Measurements from ENCODE around the gene SLC4A1AP.

Gene SLC4A1AP

DNA sequence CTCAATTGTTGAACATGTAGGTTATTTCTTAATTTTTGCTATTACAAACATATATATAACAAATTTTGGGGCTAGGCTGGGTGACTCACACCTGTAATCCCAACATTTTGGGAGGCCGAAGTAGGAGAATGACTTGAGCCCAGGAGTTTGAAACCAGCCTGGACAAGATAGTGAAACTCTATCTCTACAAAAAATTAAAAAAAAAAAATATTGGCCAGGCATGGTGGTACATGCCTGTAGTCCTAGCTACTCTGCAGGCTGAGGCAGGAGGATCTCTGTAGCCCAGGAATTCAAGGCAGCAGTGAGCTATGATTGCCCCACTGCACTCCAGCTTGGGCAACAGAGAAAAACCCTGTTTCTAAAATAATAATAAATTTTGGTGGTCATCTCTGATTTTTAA lies 23.5 kb downstream of the SLC4A1AP start:
- Mint-ChIP-seq H3K4me1 (peaks cover 25% of the 10 kb centered on the region), H3K36me3 (ENCODE audit: insufficient read depth) (peaks cover 17% of the 10 kb centered on the region), H3K4me3 (no peak overlapping the region), H3K27ac (ENCODE audit: low read depth) (no peak overlapping the region), H3K27me3 (no peaks in the 10 kb centered on the region), H3K9me3 (no peaks in the 10 kb centered on the region)
- ATAC-seq (replicated peaks; ENCODE audit: extremely low read depth, poor library complexity, severe bottlenecking) (no peak), DNase-seq (ENCODE audit: low spot score in 2 of 2) (no peak)

DNA sequence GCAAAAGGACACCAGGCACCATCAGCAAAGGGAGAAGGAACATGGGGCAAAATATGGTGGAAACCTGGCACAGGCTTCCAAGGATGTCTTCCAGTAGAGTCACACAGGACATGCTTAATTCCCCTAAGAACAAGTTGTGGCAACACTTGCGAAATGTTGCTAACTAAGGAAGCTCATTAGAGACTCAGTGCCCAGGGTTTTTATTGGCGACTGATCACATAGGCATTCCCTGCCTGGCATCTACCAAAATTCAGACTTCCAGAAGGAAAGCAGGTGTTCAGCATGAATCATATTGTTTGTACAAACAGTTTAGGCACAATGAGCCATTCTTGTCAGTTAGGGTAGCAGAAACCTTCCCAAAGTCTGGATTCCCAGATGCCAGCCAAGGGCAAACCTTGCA lies 25.7 kb downstream of the SLC4A1AP start:
- no peak overlapping the region for H3K27ac Mint-ChIP-seq (ENCODE audit: low read depth)
- H3K27me3 Mint-ChIP-seq: no peaks in the 10 kb centered on the region
- no peak for DNase-seq (ENCODE audit: low spot score in 2 of 2)
- H3K9me3 Mint-ChIP-seq: no peaks in the 10 kb centered on the region
- peaks cover 18% of the 10 kb centered on the region for H3K4me1 Mint-ChIP-seq
- peaks cover 14% of the 10 kb centered on the region for H3K36me3 Mint-ChIP-seq (ENCODE audit: insufficient read depth)
- no peak overlapping the region for H3K4me3 Mint-ChIP-seq
- no peak for ATAC-seq (replicated peaks; ENCODE audit: extremely low read depth, poor library complexity, severe bottlenecking)

GRCh38 chr2:27690052-27690451 lies 26.4 kb downstream of the SLC4A1AP start:
- Mint-ChIP-seq H3K27me3 (no peaks in the 10 kb centered on the region), H3K4me3 (no peak overlapping the region), H3K36me3 (ENCODE audit: insufficient read depth) (peaks cover 16% of the 10 kb centered on the region), H3K4me1 (peaks cover 12% of the 10 kb centered on the region), H3K9me3 (no peaks in the 10 kb centered on the region), H3K27ac (ENCODE audit: low read depth) (no peak overlapping the region)
- ATAC-seq (replicated peaks; ENCODE audit: extremely low read depth, poor library complexity, severe bottlenecking): no peak
- no peak for DNase-seq (ENCODE audit: low spot score in 2 of 2)

- DNase-seq (ENCODE audit: low spot score in 2 of 2): no peak
- peaks cover 21% of the 10 kb centered on the region for H3K36me3 Mint-ChIP-seq (ENCODE audit: insufficient read depth)
- H3K4me1 Mint-ChIP-seq: no peaks in the 10 kb centered on the region
- H3K27me3 Mint-ChIP-seq: no peaks in the 10 kb centered on the region
- H3K27ac Mint-ChIP-seq (ENCODE audit: low read depth): no peak overlapping the region
- H3K9me3 Mint-ChIP-seq: no peaks in the 10 kb centered on the region
- H3K4me3 Mint-ChIP-seq: no peak overlapping the region
- ATAC-seq (replicated peaks; ENCODE audit: extremely low read depth, poor library complexity, severe bottlenecking): no peak
Observed at GRCh38 chr2:27697660-27698059, 34.0 kb downstream of the SLC4A1AP start.

- ATAC-seq (replicated peaks; ENCODE audit: extremely low read depth, poor library complexity, severe bottlenecking) (no peak), DNase-seq (ENCODE audit: low spot score in 2 of 2) (no peak)
- peaks cover 5% of the 10 kb centered on the region for H3K36me3 Mint-ChIP-seq (ENCODE audit: insufficient read depth)
- H3K27me3 Mint-ChIP-seq: no peaks in the 10 kb centered on the region
- H3K4me1 Mint-ChIP-seq: peaks cover 8% of the 10 kb centered on the region
- no peaks in the 10 kb centered on the region for H3K9me3 Mint-ChIP-seq
- no peak overlapping the region for H3K27ac Mint-ChIP-seq (ENCODE audit: low read depth)
- H3K4me3 Mint-ChIP-seq: no peak overlapping the region
Observed at GRCh38 chr2:27701676-27702075, 38.0 kb downstream of the SLC4A1AP start.

- DNase-seq (ENCODE audit: low spot score in 2 of 2) (no peak), ATAC-seq (replicated peaks; ENCODE audit: extremely low read depth, poor library complexity, severe bottlenecking) (no peak)
- Mint-ChIP-seq H3K36me3 (ENCODE audit: insufficient read depth) (peaks cover 5% of the 10 kb centered on the region), H3K4me1 (peaks cover 8% of the 10 kb centered on the region), H3K4me3 (no peak overlapping the region), H3K27ac (ENCODE audit: low read depth) (no peak overlapping the region), H3K9me3 (no peaks in the 10 kb centered on the region), H3K27me3 (no peaks in the 10 kb centered on the region)
Observed at GRCh38 chr2:27702302-27702701, 38.6 kb downstream of the SLC4A1AP start.

- Mint-ChIP-seq H3K36me3 (ENCODE audit: insufficient read depth) (peaks cover 3% of the 10 kb centered on the region), H3K9me3 (no peaks in the 10 kb centered on the region), H3K27ac (ENCODE audit: low read depth) (no peak overlapping the region), H3K27me3 (no peaks in the 10 kb centered on the region), H3K4me1 (peaks cover 8% of the 10 kb centered on the region), H3K4me3 (no peak overlapping the region)
- DNase-seq (ENCODE audit: low spot score in 2 of 2) (peak; percentile 74 to 80), ATAC-seq (replicated peaks; ENCODE audit: extremely low read depth, poor library complexity, severe bottlenecking) (peak; percentile 77)
Observed at GRCh38 chr2:27703638-27704341, 40.1 kb downstream of the SLC4A1AP start.

DNA sequence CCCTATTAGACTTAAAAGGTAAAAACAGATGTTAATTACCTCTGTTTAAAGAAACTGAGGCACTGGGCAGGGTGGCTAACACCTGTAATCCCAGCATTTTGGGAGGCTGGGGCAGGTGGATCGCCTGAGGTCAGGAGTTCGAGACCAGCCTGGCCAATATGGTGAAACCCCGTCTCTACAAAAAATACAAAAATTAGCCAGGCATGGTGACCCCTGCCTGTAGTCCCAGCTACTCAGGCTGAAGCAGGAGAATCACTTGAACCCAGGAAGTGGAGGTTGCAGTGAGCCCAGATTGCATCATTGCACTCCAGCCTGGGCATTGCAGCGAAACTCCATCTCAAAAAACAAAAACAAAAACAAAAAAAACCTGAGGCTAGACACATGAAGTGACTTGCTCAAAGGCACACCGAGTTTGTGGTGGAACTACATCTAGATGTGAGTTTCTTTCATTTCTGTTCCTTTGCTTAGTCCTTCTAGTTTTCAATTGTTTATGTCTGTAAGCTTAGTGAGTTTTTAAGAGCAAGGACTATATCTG lies 40.7 kb downstream of the SLC4A1AP start:
- peaks cover 3% of the 10 kb centered on the region for H3K36me3 Mint-ChIP-seq (ENCODE audit: insufficient read depth)
- no peak for DNase-seq (ENCODE audit: low spot score in 2 of 2)
- H3K4me3 Mint-ChIP-seq: no peak overlapping the region
- no peak overlapping the region for H3K27ac Mint-ChIP-seq (ENCODE audit: low read depth)
- no peak for ATAC-seq (replicated peaks; ENCODE audit: extremely low read depth, poor library complexity, severe bottlenecking)
- H3K4me1 Mint-ChIP-seq: peaks cover 8% of the 10 kb centered on the region
- H3K9me3 Mint-ChIP-seq: no peaks in the 10 kb centered on the region
- no peaks in the 10 kb centered on the region for H3K27me3 Mint-ChIP-seq

- Mint-ChIP-seq H3K36me3 (ENCODE audit: insufficient read depth) (peaks cover 2% of the 10 kb centered on the region), H3K4me3 (no peak overlapping the region), H3K4me1 (peaks cover 8% of the 10 kb centered on the region), H3K9me3 (no peaks in the 10 kb centered on the region), H3K27ac (ENCODE audit: low read depth) (no peak overlapping the region), H3K27me3 (no peaks in the 10 kb centered on the region)
- DNase-seq (ENCODE audit: low spot score in 2 of 2) (no peak), ATAC-seq (replicated peaks; ENCODE audit: extremely low read depth, poor library complexity, severe bottlenecking) (no peak)
Observed at GRCh38 chr2:27705851-27706622, 42.3 kb downstream of the SLC4A1AP start.

DNA sequence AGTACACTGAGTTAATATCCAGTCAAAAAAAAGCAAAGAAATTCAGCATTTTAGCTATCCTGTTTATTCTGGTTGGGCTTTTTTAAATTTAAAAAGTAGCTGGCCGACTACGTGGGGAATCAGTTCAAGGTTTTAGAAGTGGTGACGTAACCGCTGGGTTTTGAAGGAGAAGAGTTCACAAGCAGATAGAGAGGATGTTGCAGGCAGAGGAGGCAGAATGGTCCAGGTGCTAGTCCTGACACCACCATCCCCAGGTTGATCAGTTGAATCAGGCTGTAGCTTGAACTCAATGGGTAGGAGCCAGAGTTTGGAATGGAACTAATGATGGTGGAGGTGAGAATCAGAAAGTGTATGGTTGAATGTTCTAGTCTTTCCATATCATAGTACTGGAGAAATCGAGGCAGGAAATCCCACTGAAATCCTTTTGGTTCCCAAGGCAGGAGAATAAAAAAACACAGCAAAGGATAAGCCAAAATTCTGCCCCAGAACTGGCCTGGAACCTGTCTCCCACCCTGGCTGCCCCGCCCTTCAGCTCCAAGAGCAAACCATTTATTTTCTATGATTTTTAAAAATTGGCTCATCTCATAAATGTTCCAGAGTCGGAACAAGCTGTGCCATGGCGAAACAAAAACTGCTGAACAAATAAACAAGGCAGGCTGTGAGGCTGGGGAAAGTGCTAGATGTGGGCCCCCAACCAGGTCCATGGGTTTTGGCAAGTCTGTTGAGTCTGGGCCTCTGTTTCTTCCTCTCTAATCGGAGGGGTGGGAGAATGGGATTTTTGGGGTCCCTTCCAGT lies 44.0 kb downstream of the SLC4A1AP start:
- Mint-ChIP-seq H3K4me1 (peaks cover 8% of the 10 kb centered on the region), H3K27me3 (no peaks in the 10 kb centered on the region), H3K36me3 (ENCODE audit: insufficient read depth) (peaks cover 2% of the 10 kb centered on the region), H3K27ac (ENCODE audit: low read depth) (no peak overlapping the region), H3K9me3 (no peaks in the 10 kb centered on the region), H3K4me3 (no peak overlapping the region)
- DNase-seq (ENCODE audit: low spot score in 2 of 2) (no peak), ATAC-seq (replicated peaks; ENCODE audit: extremely low read depth, poor library complexity, severe bottlenecking) (no peak)

DNA sequence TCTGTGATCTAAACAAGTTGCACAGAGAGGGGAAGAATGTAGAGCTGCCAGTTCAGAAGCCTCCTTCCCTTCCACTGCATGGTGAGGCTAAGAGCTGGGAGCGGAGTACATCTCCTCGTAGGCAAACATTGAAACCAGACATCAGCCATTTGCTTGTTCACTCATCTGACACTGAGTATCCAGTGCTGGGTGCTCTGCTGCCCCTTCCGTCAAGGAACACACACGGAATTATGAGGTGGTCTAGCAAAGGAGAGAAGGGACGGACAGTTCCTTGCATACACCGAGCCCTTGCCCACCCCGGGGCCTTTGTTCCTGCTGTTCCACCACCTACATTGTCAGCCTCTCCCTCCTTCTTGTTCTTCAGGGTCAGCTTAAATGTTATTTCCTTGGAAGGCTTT lies 44.6 kb downstream of the SLC4A1AP start:
- Mint-ChIP-seq H3K36me3 (ENCODE audit: insufficient read depth) (no peaks in the 10 kb centered on the region), H3K4me1 (peaks cover 8% of the 10 kb centered on the region), H3K27ac (ENCODE audit: low read depth) (no peak overlapping the region), H3K27me3 (no peaks in the 10 kb centered on the region), H3K9me3 (no peaks in the 10 kb centered on the region), H3K4me3 (no peak overlapping the region)
- ATAC-seq (replicated peaks; ENCODE audit: extremely low read depth, poor library complexity, severe bottlenecking): no peak
- DNase-seq (ENCODE audit: low spot score in 2 of 2): no peak

GRCh38 chr2:27708666-27709065 lies 45.0 kb downstream of the SLC4A1AP start:
- Mint-ChIP-seq H3K36me3 (ENCODE audit: insufficient read depth) (no peaks in the 10 kb centered on the region), H3K9me3 (no peaks in the 10 kb centered on the region), H3K4me1 (peaks cover 4% of the 10 kb centered on the region), H3K27me3 (no peaks in the 10 kb centered on the region), H3K27ac (ENCODE audit: low read depth) (no peak overlapping the region), H3K4me3 (no peak overlapping the region)
- DNase-seq (ENCODE audit: low spot score in 2 of 2) (no peak), ATAC-seq (replicated peaks; ENCODE audit: extremely low read depth, poor library complexity, severe bottlenecking) (no peak)

Data from central memory CD8-positive, alpha-beta T cell (primary cell).